Measurements from ENCODE around the gene CSF2RB. TPM values are rescaled to one million over a fixed set of nuclear protein-coding genes. Genes with fewer than 3 reads are reported as not detected.
"Not testable (repeated sequence)": the region's sequence is repeated elsewhere in the genome, so short reads cannot be mapped to it uniquely, and the experiment has no call there.

CSF2RB gene
- total RNA-seq, 4 donors from 2014 or later, result 3.9 to 13.6 (median 4.7) TPM

GRCh38 chr22:36985211-36985889, 71.9 kb downstream of the CSF2RB start:
- Histone ChIP-seq H3K36me3 (no peaks in the 10 kb centered on the region), H3K27me3 (peaks cover 29% of the 10 kb centered on the region), H3K27ac (no peak overlapping the region), H3K4me3 (no peak overlapping the region), H3K9me3 (peaks cover 6% of the 10 kb centered on the region), H3K4me1 (peaks cover 6% of the 10 kb centered on the region)
- 63% methylated on average over 10 of the region's 10 CpGs for WGBS
- TF ChIP-seq POLR2A (IDR thresholded peaks at IDR 0.05) (no peak), CTCF (IDR thresholded peaks at IDR 0.05) (no peak), EP300 (IDR thresholded peaks at IDR 0.05) (no peak), POLR2AphosphoS5 (IDR thresholded peaks at IDR 0.05) (no peak)
- DNase-seq (ENCODE audit: low spot score in 2 of 2), result no peak

GRCh38 chr22:36986242-36986821, 72.9 kb downstream of the CSF2RB start:
- WGBS, result 57% methylated on average over 8 of the region's 8 CpGs
- no peak for DNase-seq (ENCODE audit: low spot score in 2 of 2)
- peaks cover 38% of the 10 kb centered on the region for H3K27me3 ChIP-seq

GRCh38 chr22:36988075-36988832, 74.8 kb downstream of the CSF2RB start:
- WGBS, result 81% methylated on average over 12 of the region's 12 CpGs
- no peak for DNase-seq (ENCODE audit: low spot score in 2 of 2)
- no peaks in the 10 kb centered on the region for H3K36me3 ChIP-seq
- TF ChIP-seq EP300 (IDR thresholded peaks at IDR 0.05), result no peak
- TF ChIP-seq POLR2A (IDR thresholded peaks at IDR 0.05), result no peak
- no peak for TF ChIP-seq POLR2AphosphoS5 (IDR thresholded peaks at IDR 0.05)
- TF ChIP-seq CTCF (IDR thresholded peaks at IDR 0.05), result no peak
- no peaks in the 10 kb centered on the region for H3K4me1 ChIP-seq
- H3K4me3 ChIP-seq, result no peak overlapping the region
- H3K27ac ChIP-seq, result no peak overlapping the region
- H3K9me3 ChIP-seq, result peaks cover 6% of the 10 kb centered on the region
- peaks cover 44% of the 10 kb centered on the region for H3K27me3 ChIP-seq

More at GRCh38 chr22:36986242-36986821, 72.9 kb downstream of the CSF2RB start:
- no peaks in the 10 kb centered on the region for H3K4me1 ChIP-seq
- no peak overlapping the region for H3K4me3 ChIP-seq
- no peak overlapping the region for H3K27ac ChIP-seq
- no peaks in the 10 kb centered on the region for H3K36me3 ChIP-seq
- peaks cover 6% of the 10 kb centered on the region for H3K9me3 ChIP-seq
- TF ChIP-seq CTCF (IDR thresholded peaks at IDR 0.05) (no peak), EP300 (IDR thresholded peaks at IDR 0.05) (no peak), POLR2A (IDR thresholded peaks at IDR 0.05) (no peak), POLR2AphosphoS5 (IDR thresholded peaks at IDR 0.05) (no peak)

GRCh38 chr22:36989012-36989411, 75.6 kb downstream of the CSF2RB start:
- H3K27me3 ChIP-seq, result peaks cover 36% of the 10 kb centered on the region

More at GRCh38 chr22:36989012-36989411, 75.6 kb downstream of the CSF2RB start:
- H3K4me3 ChIP-seq; H3K9me3 ChIP-seq; H3K27ac ChIP-seq; H3K4me1 ChIP-seq; DNase-seq (ENCODE audit: low spot score in 2 of 2); H3K36me3 ChIP-seq: not testable (repeated sequence)
- 89% methylated on average over 4 of the region's 4 CpGs for WGBS

Other genes starting within 250 kb of the CSF2RB start
- gene CACNG2, start 209.9 kb upstream of the CSF2RB start, total RNA-seq, result not detected
- gene IFT27, start 137.5 kb upstream of the CSF2RB start, total RNA-seq, result 10 to 100 TPM in 2 of 4 donors, 1 to 10 TPM in 2; 8.2 to 29.0 (median 17.7) TPM
- not detected for gene PVALB, start 96.6 kb upstream of the CSF2RB start, total RNA-seq
- gene NCF4, start 52.6 kb upstream of the CSF2RB start, total RNA-seq, result 1 to 10 TPM; 1.1 to 4.5 (median 3.1) TPM
- gene TST, start 105.8 kb downstream of the CSF2RB start, total RNA-seq, result 10 to 100 TPM; 23.2 to 56.3 (median 52.4) TPM
- 100 to 1,000 TPM in 3 of 4 donors, 10 to 100 TPM in 1; 99.0 to 171 (median 143) TPM for gene MPST, start 106.1 kb downstream of the CSF2RB start, total RNA-seq
- 10 to 100 TPM; 25.0 to 67.0 (median 35.7) TPM for gene KCTD17, start 138.1 kb downstream of the CSF2RB start, total RNA-seq
- gene TMPRSS6, start 196.1 kb downstream of the CSF2RB start, total RNA-seq, result 1 to 10 TPM in 2 of 4 donors, under 1 TPM in 2; 0.30 to 3.8 (median 1.0) TPM
- gene IL2RB, start 236.3 kb downstream of the CSF2RB start, total RNA-seq, result 10 to 100 TPM in 3 of 4 donors, 1 to 10 TPM in 1; 8.9 to 29.7 (median 12.4) TPM

Measured in suprapubic skin (tissue), 4 donors.